Stomach (tissue), 4 donors: ENCODE results near the gene THAP5.

Experiments
- CTCF ChIP-seq, 7 experiments: fragments of 450-650 bp in 4 of 7; fragments of 200-600 bp in 3 of 7; sonication (generic) in 3 of 7; IDR thresholded peaks; one replicate each; pipeline ENCODE4 v1.5.1; 2016 to 2019; ENCODE audit warnings: antibody characterized with exemption in 7 of 7, control low read depth in 2 of 7, mild to moderate bottlenecking in 1 of 7
- EP300 ChIP-seq: sonication (generic); formaldehyde crosslinking; IDR thresholded peaks from one replicate; pipeline ENCODE4 v1.6.1; 2017; ENCODE audit warnings: antibody characterized with exemption
- POLR2A ChIP-seq, 4 donors: fragments of 450-650 bp; IDR thresholded peaks; one replicate each; pipeline ENCODE4 v1.6.1; 2016; ENCODE audit warnings: antibody characterized with exemption in 4 of 4, control low read depth in 2 of 4, mild to moderate bottlenecking in 1 of 4, moderate library complexity in 1 of 4

- TF ChIP-seq CTCF (IDR thresholded peaks at IDR 0.05): no peak
- TF ChIP-seq EP300: no peak
- no peak for TF ChIP-seq POLR2A (IDR thresholded peaks at IDR 0.05)
Measured at GRCh38 chr7:108600399-108600798, 30.9 kb upstream of the THAP5 start.
